Smooth muscle cell of the umbilical artery (primary cell): ENCODE results near the gene OR4E1. TPM values are rescaled to one million over a fixed set of nuclear protein-coding genes. Genes with fewer than 3 reads are reported as not detected.

Experiments used
- total RNA-seq: library from RNA; depleted of rRNA; stranded (reverse); fragments of >200 nt; gene quantifications from 2 replicates; pipeline ENCODE4 v1.2.3, GENCODE V29; 2014

Gene OR4E1
- total RNA-seq = not detected in 2 replicates

GRCh38 chr14:21673718-21674117 is at the start of gene OR4E1:
Gene OR4E1, minus strand, starts transcription at chr14:21673818. Its CDS starts 2,883 bp downstream, at chr14:21670935.

GRCh38 chr14:21653331-21653885 is 20.2 kb downstream of the OR4E1 start, which contains the start of gene OR4E2:
Gene OR4E2, plus strand, starts transcription at chr14:21653835. Its CDS starts 11,248 bp downstream, at chr14:21665083.

GRCh38 chr14:21634840-21635239 is 38.8 kb downstream of the OR4E1 start, which contains the start of gene OR10G2:
Gene OR10G2, minus strand, starts transcription at chr14:21634940. Its CDS starts 98 bp downstream, at chr14:21634842.

Other genes with a start within 250 kb of the OR4E1 start
- gene CHD8, start 217.7 kb downstream of the OR4E1 start, total RNA-seq = 38.0 and 72.8 TPM in 2 replicates
- 35.6 and 44.0 TPM in 2 replicates for gene RAB2B, start 196.9 kb downstream of the OR4E1 start, total RNA-seq
- gene TOX4, start 196.6 kb downstream of the OR4E1 start, total RNA-seq = 18.1 and 63.0 TPM in 2 replicates
- 63.4 and 67.7 TPM in 2 replicates for gene METTL3, start 162.5 kb downstream of the OR4E1 start, total RNA-seq
- 3.0 and 4.4 TPM in 2 replicates for gene SALL2, start 147.5 kb downstream of the OR4E1 start, total RNA-seq
- not detected in 2 replicates for gene OR10G3, start 93.7 kb downstream of the OR4E1 start, total RNA-seq
- not detected in 2 replicates for gene OR10G2, start 38.9 kb downstream of the OR4E1 start, total RNA-seq
- not detected in 2 replicates for gene OR4E2, start 20.0 kb downstream of the OR4E1 start, total RNA-seq